SK-MEL-5 (cell line): ENCODE data around the gene GPR18. TPM values are rescaled to one million over a fixed set of nuclear protein-coding genes. Genes with fewer than 3 reads are reported as not detected.

ENCODE experiments used
- DNase-seq: peaks from one replicate; pipeline ENCODE4 v3.0.0-alpha.2; 2016; ENCODE audit warnings: low read depth, low spot score
- in situ Hi-C: cut with HindIII; loops from 2 replicates; pipeline ENCODE4 v1.10.0; 2016; ENCODE audit warnings: low sequenced_read_pairs, high pct_unique_total_duplicates, low pct_unique_long_range_greater_than_20kb
- total RNA-seq: library from RNA; depleted of rRNA; stranded (reverse); fragments of >200 nt; shearing (Covaris generic); gene quantifications from 2 replicates; pipeline ENCODE4 v1.2.3, GENCODE V29; 2014

The GPR18 gene
- total RNA-seq, 1 experiment from 2014 or later = 0.37 TPM

DNA sequence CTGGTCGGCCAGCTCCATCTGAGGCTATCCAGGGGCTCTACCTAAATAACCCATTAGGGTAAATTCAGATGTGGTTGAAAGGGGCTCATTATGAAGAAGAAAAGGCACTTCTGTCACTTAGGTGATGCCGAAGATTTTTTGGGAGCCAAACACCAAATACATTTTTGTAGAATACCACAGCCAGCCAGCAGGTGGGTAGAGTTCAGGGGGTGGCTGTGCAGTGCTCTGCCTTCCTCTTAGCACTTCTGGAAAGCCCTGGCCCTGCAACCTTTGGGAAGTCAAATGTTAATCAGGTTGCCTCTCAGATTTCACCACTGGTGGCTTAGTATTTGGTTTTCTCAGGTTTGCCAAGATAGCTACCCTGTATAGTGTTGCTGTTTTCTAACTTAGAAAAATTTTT lies 18.5 kb upstream of the GPR18 start:
- in situ Hi-C loops = no loop called here
- no peak for DNase-seq

GRCh38 chr13:99275093-99275469 lies 16.9 kb upstream of the GPR18 start:
- no peak for DNase-seq
- in situ Hi-C loops = no loop called here

GRCh38 chr13:99273128-99273527 lies 14.9 kb upstream of the GPR18 start:
- in situ Hi-C loops = no loop called here
- no peak for DNase-seq

DNA sequence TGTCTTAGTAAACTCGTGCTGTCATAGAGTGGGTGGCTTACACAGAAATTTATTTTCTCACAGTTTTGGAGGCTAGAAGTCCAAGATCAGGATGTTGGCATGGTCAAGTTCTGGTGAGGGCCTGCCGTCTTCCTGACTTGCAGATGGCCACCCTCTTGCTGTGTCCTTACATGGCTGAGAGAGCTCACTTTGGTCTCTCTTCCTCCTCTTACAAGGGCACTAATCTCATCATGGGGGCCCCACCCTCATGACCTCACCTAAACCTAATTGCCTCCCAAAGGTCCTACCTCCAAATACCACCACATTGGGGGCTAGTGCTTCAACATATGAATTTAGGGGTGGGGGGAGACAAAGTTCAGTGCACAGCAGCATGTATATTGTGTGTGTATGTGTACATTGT lies 14.3 kb upstream of the GPR18 start:
- no peak for DNase-seq
- in situ Hi-C loops = no loop called here

GRCh38 chr13:99271249-99271648 lies 13.1 kb upstream of the GPR18 start:
- in situ Hi-C loops = no loop called here
- no peak for DNase-seq

DNA sequence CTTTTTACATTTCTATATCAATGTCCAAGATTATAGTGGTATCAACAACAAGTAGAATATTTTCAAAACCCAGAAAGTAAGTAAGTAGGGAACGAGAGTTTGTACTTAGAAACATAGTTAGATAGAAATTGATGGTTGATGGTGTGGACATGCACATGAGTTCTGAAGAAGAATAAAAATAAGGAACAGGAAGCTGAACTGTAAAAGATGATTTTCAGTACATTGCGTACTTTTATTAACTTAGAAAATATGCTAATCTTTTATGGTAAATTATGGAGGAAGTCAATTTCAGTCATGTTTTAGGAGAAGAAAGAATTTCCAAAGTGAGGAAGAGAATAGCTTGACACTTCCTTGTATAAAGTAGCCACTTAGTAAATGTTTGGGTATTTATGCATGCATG lies 12.3 kb upstream of the GPR18 start:
- in situ Hi-C loops = no loop called here

DNA sequence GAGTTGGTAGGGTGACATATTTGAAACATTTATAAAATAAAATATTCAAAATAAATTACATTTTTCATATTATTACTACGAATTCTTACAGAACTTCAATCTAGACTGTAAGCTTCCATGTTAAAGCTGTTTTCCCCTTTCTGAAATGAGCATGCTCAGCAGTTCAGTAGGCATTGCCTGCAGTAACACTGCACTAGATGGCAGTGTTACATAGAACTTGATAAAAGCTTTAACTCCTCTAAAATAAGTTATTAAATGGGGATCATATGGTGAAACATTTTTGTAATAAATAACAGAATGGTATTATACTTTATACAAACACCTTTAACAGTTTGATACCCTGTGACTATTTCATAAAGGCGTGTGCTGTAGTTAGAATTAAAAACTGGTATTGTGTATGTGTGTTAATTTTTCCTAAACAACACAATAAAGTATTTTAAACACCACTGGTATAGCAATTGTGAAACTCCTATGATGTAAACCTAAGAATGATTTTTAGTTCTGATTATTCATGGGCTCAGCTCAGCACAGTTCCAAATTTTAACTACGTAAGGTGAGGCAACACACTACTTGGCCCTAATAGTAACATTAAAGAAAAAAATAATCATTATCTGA lies 11.6 kb upstream of the GPR18 start:
- in situ Hi-C loops = no loop called here
- peak; percentile 65 for DNase-seq

More for the DNA sequence above, 12.3 kb upstream of the GPR18 start:
- DNase-seq = no peak

DNA sequence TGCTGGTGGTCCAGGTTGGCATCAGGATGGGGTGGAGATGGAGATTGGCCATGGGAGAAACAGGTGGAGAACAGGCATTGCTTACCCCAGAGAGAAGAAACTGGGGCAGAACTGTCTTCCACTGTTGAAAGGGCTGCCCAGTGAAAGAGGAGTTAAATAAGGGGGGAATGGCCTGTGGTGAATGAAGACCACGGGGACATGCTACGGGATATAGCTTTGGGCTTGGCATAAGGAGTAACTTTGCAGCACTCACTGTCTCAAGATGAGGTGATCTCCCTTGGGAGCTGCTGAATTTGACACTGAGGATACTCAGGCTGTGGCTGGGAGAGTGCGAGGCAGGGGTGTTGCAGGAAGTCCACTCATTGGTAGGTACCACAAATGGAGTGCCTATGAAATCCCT lies 10.6 kb upstream of the GPR18 start:
- in situ Hi-C loops = no loop called here
- DNase-seq = no peak

DNA sequence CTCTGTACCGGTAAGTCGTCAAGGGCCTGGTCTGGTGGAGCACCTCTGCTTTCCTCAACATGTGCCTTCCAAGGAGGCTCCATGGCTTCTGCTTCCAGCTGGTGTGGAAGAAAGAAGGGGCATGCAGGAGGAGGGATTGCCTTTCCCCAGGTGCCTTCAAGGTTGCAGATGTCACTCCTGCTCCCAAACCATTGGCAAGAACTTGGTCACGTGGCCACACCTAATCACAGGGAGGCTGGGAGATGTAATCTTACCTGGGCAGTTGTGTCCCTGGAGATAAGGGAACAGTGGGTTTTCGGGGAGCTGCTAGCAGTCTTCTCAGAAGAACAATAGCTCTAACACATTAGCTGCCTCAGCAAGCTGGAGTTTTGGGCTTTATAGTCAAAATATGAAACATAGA lies 9.7 kb upstream of the GPR18 start:
- in situ Hi-C loops = no loop called here
- DNase-seq = no peak

GRCh38 chr13:99266827-99267226 lies 8.6 kb upstream of the GPR18 start:
- DNase-seq = no peak
- in situ Hi-C loops = no loop called here

DNA sequence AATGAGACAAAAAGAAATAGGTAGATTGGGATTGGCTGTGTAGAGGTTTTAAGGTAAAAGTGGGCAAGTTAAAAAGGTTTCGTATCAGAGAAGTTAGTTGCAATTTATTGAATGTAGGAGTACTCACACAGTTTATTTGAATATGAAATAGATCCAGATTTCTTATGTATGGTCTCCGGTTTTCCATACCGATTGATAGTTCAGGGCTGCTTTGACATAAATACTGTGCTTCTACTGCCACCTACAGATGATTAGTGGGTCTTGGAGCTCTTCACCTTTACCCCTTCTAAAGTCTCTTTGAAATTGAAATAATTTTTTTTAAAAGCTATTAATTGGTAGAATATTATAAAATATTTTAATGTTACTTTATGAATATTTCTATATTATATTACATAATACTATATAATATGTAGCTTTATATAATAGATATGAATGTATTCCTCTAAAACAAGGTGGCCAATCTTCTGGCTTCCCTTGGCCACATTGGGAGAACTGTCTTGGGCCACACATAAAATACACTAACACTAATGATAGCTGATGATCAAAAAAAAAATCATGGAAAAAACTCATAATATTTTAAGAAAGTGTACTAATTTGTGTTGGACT lies 7.7 kb upstream of the GPR18 start:
- in situ Hi-C loops = no loop called here
- peak; percentile 73 for DNase-seq

GRCh38 chr13:99265162-99265800 lies 7.1 kb upstream of the GPR18 start:
- in situ Hi-C loops = no loop called here
- DNase-seq = no peak

- DNase-seq = no peak
- in situ Hi-C loops = no loop called here
These were observed 5.9 kb upstream of the GPR18 start for GRCh38 chr13:99264051-99264450.

GRCh38 chr13:99263126-99263785 lies 5.1 kb upstream of the GPR18 start:
- in situ Hi-C loops = no loop called here
- DNase-seq = no peak

- DNase-seq = peak; percentile 39
- in situ Hi-C loops = no loop called here
These were observed 2.9 kb upstream of the GPR18 start for GRCh38 chr13:99261059-99261458.

DNA sequence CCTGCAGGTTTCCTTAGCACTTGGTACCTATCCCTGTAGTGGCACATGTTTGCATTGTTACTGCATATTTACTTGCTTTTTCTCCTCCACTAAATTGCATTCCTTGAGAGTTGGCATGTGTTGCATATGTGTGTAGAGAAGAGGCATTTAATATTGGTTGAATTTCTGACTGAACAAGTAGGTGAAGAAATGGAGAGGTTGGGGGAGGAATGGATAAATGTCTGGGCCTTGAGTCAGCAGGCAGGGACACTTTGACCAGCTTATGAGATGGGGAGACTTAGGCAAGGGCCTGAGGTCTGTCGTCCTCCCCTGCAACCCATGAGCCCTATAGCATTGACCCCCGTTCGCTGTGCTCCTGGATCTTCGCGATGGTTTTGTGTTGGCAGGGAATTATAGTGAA lies 2.0 kb upstream of the GPR18 start:
- in situ Hi-C loops = no loop called here
- no peak for DNase-seq

GRCh38 chr13:99258946-99259345 lies 767 bp upstream of the GPR18 start:
- in situ Hi-C loops = no loop called here
- no peak for DNase-seq

GRCh38 chr13:99257291-99257690 lies 888 bp downstream of the GPR18 start:
- in situ Hi-C loops = no loop called here
- DNase-seq = no peak

- DNase-seq = no peak
- in situ Hi-C loops = no loop called here
These were observed 1.5 kb downstream of the GPR18 start for GRCh38 chr13:99256709-99257108.
